C1 segment of cervical spinal cord (tissue), 14 donors: ENCODE measurements around the gene COPS8.
A peak's percentile ranks its signal among the peaks of the same experiment; 100 is the strongest.

Source experiments
- DNase-seq, 14 donors: peaks; one replicate each; lab custom pipeline; 2025; lab: John Stamatoyannopoulos, UW

COPS8 gene

DNA sequence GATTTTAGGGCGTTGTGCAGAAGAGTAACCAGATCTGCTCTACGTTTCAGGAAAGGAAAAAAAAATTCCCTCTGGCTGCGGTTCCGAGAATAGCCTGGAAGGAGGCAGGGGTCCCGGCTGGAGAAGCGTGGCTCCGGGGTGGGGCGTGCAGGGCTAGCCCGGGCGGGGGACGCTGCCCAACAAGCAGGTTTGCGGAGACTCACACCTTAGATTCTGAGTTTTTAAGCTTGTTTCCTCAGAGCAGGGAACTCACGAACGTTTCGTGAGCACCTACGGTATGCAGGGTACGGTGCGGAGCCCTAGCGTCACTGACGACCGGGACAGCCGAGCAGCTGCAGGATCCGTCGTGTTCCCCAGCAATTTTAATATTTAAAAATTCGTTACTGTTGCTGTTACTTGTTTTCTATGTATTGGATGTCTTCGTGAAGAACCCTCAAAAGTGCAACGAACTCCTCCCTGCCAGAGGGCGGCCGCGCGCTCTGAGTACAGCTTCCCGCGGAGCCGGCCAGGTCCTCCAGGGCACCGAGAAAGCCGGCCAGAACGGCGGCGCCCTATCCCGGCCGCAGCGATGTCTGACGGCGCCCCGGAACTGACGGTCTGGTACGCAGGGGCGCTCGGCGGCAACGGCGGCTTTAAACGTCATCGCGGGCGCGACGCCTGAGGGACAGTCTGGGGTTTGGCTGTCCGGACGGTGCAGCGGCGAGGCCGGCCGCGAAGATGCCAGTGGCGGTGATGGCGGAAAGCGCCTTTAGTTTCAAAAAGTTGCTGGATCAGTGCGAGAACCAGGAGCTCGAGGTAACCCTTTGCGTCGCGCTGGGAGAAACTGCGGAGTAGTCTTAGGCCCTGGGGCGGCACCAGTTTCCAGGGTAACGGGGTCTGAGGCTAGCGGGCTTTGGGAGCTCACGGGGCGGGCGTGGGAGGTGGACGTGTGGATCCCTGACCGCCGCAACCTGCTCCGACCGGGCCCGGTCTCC is at the start of gene COPS8:
Gene COPS8 (plus strand): TSS at position 642 of the 974 bp plus-strand sequence. CDS start 76 bp downstream, at position 718.
- peak; percentile 40 to 97 (median 91) for DNase-seq

GRCh38 chr2:237039301-237040031 is 46.2 kb upstream of the COPS8 start:
- DNase-seq, result no peak

DNA sequence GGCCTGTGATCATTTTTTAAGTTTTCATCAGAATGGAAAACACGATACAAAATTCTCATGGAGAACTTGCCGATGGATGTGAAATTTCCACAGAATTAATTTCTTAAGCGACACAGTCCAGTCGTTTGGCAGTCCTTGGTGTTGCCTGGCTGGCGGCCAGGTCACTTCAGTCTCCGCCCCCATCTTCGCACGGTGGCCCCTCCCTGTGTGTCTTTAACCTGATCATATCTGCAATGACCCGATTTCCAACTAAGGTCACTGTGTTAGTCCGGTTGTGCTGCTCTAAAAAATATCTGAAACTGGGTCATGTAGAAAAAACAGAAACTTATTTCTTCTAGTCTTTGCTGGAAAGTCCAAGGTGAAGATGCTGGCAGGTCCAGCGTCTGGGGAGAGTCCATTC is 44.5 kb upstream of the COPS8 start:
- no peak for DNase-seq

- no peak for DNase-seq
Observed at GRCh38 chr2:237042101-237042500, 43.6 kb upstream of the COPS8 start.

- no peak for DNase-seq
Observed at GRCh38 chr2:237043866-237044265, 41.8 kb upstream of the COPS8 start.

GRCh38 chr2:237044281-237044680 is 41.4 kb upstream of the COPS8 start:
- DNase-seq, result no peak

GRCh38 chr2:237045449-237045848 is 40.2 kb upstream of the COPS8 start:
- DNase-seq, result no peak

DNA sequence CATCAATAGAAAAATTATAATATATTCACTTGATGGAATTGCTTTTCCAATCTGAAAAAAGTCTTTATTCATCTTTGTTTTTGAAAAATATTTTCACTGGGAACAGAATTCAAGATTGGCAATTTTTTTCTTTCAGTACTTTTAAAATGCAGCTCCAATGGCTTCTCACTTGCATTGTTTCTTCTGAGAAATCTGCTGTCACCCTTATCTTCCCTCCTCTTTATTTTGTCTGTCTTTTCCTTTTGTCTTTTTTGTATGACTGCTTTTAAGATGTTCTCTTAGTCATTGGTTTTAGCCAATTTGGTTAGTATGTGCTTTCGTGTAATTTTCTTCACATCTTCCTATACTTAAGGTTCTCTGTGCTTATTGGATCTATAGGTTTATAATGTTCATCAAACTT is 37.1 kb upstream of the COPS8 start:
- no peak for DNase-seq

DNA sequence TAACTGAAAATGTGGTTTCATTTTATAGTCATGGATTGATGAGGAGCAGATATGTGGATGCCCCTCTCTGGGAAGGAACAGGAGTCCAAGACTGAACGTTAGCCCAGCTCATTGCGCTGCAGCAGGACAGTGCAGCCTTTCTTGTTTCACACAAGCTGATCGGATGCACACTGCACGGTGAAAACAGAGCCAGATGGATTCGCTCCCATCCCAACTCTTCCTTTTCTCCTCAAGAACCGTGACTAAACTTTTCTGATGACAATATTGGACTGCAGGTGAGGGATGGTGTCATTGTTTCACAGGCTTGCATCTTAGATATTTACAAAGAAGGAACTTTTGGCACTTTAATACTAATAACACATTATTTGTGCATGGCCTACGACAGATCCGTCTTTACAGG is 33.8 kb upstream of the COPS8 start:
- DNase-seq, result no peak

DNA sequence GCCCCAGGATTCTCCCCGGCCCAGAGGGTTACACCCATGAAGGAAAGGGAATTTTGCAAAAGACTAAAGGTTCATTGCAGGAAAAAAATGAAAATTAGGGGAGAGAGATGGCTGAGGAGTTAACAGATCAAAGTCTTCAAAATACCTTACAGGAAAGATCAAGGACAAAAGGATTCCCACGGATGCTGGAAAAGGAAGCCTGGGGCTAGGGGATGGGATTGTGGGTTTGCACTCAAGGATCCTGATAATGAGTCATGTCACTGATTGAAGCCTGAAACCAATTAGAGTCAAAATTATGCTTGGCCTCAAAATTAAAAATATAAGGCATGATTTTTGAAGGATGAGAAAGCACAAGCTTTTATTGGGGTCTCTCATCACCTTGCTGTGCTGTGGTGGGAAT is 32.6 kb upstream of the COPS8 start:
- no peak for DNase-seq

DNA sequence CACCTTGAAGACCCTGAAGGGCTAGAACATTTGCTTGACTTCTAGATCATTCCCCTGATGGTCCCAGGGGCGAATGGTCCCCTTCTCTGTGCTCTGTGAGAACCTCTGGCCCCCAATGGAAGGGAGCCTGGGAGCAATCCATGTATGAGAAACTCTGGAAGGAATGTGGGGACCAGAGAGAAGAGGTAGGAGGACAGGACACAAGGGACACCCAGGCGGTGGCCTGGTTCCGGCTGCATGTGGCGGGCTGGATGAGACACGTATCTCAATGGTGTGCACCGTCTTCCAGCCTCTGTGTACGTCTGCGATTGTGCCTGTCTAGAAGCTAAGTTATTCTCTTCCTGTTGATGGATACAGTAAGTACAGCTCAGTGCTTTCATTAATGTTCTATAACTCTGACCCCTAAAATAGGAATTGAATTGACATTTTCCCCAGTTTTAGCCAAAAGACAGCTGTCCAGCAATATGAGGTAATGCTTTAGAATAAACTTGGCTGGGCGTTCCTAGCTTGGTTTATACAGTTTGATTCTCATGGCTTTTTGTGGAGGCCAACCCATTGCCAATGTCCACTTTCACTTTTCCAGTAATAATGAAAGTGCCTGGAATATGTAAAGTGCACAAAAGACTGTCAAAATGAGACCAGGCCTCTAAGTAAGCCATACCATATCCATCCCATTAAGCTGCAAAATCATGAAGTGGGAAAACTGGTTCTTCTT is 30.1 kb upstream of the COPS8 start:
- DNase-seq, result no peak

- no peak for DNase-seq
Observed at GRCh38 chr2:237056287-237056875, 29.3 kb upstream of the COPS8 start.

- DNase-seq, result no peak
Observed at GRCh38 chr2:237057107-237057506, 28.6 kb upstream of the COPS8 start.

DNA sequence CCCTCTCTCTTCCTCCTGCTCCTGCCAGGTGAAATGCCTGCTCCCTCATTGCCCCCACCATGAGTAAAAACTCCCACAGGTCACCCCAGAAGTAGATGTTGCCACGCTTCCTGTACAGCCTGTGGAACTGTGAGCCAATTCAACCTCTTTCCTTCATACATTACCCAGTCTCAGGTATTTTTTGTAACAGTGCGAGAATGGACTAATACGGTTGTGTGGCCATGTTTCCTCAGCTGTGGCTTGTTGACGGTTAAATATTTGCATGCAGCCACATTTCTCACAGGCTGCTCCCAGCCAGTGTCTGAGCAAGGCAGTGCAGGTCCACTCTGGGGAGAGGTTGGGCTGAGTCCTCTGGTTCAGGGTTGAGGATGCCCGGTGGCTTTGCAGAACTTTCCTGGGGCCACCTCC is 27.8 kb upstream of the COPS8 start:
- DNase-seq, result no peak

DNA sequence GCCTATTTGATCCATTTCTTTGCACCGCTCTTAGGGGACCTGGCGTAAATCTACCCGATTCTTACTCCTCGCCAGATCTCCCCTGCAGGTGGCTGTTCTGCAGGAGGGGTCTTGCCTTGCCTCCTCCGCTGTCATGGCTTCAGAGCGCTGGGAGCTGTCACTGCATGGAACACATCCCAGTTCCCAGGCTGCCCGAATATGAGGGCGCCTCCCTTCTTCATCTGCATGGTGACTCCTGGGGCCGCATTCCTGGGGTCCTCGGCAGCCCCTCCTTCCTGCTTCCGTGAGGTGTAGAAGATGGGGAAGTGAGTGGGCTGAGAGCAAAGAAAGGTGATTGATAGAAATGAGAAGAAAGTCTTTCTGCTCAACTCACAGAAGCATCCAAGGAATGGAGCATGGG is 27.3 kb upstream of the COPS8 start:
- no peak for DNase-seq

DNA sequence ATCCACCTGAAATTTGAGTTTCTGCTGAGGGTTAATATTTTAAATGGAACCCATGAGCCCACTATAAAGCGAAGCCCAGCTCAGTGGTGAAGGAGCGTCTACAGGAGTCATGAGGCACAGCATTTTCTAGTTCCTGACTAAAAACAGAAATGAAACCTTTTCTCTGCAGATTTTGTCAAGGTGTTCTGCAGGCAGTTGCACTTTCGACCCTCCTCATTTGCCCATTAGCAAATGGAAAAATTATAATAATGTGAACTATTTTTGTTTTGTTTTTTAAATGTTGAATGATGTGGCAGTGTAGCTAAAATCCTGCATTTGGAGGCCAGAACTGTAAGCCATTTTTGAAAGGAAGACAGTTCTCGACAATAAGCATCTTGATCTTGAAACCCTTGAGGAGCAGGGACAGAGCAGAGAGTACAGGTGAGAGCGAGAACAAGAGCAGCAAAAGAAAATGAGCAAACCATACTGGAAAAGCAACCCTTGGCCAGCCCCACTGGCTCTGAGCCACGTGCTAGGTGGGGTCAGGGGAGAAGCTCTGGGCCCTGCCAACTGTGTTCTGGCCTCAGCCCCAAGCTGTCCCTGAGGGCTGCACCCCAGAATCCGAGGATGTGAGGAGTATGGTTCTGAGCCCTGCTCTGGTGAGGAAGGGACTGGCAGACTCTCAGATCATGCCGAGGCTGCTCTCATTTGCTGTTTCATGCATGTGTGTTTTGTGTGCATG is 26.4 kb upstream of the COPS8 start:
- DNase-seq, result no peak

- DNase-seq, result peak in 10 of 14 donors; percentile 4 to 48 (median 15)
Observed at GRCh38 chr2:237060534-237061312, 25.0 kb upstream of the COPS8 start.

DNA sequence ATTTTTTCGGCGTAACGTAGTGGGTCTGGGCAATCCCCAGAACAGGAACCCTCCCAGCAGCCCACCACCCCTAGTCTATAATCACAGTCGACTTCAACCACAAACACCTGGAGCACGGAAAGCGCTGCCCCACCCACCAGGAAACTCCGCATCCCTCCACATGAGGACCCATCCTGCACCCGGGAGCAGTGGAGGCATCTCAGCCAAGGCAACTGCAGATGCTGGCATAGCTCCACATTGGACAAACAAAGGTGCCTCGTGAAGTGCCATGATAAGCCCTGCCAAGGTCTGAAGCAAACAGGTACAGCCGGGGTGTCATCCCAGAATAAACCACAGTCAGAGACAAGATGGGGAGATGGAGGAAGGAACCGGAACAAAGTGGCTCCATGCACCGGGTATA is 24.3 kb upstream of the COPS8 start:
- DNase-seq, result no peak

GRCh38 chr2:237062585-237062984 is 23.1 kb upstream of the COPS8 start:
- DNase-seq, result no peak
